ENCODE data around the gene LZTFL1.

The LZTFL1 gene

GRCh38 chr3:45841757-45842491, at the start of gene LZTFL1:
Gene LZTFL1 (minus strand): TSS chr3:45842119. CDS start chr3:45841991, 128 bp downstream.
- in situ Hi-C loops (cut with HindIII; ENCODE audit: low sequenced_read_pairs), result no loop called here

GRCh38 chr3:45890405-45890804, 48.5 kb upstream of the LZTFL1 start:
- in situ Hi-C loops (cut with HindIII; ENCODE audit: low sequenced_read_pairs), result no loop called here

- in situ Hi-C loops (cut with HindIII; ENCODE audit: low sequenced_read_pairs), result no loop called here
These were observed 47.4 kb upstream of the LZTFL1 start for GRCh38 chr3:45889337-45889736.

- in situ Hi-C loops (cut with HindIII; ENCODE audit: low sequenced_read_pairs), result no loop called here
These were observed 46.0 kb upstream of the LZTFL1 start for GRCh38 chr3:45887759-45888511.

GRCh38 chr3:45887285-45887684, 45.4 kb upstream of the LZTFL1 start:
- in situ Hi-C loops (cut with HindIII; ENCODE audit: low sequenced_read_pairs), result no loop called here

GRCh38 chr3:45885979-45886705, 44.2 kb upstream of the LZTFL1 start, which contains the start of gene CCR9:
Gene CCR9 (plus strand): TSS chr3:45886543. CDS start chr3:45894934, 8,391 bp downstream.
- in situ Hi-C loops (cut with HindIII; ENCODE audit: low sequenced_read_pairs), result no loop called here

GRCh38 chr3:45884368-45885201, 42.7 kb upstream of the LZTFL1 start:
- in situ Hi-C loops (cut with HindIII; ENCODE audit: low sequenced_read_pairs), result no loop called here

GRCh38 chr3:45881078-45882022, 39.4 kb upstream of the LZTFL1 start:
- in situ Hi-C loops (cut with HindIII; ENCODE audit: low sequenced_read_pairs), result no loop called here

GRCh38 chr3:45880725-45881077, 38.8 kb upstream of the LZTFL1 start:
- in situ Hi-C loops (cut with HindIII; ENCODE audit: low sequenced_read_pairs), result no loop called here

GRCh38 chr3:45878124-45878523, 36.2 kb upstream of the LZTFL1 start:
- in situ Hi-C loops (cut with HindIII; ENCODE audit: low sequenced_read_pairs), result no loop called here

GRCh38 chr3:45874677-45875346, 32.9 kb upstream of the LZTFL1 start:
- in situ Hi-C loops (cut with HindIII; ENCODE audit: low sequenced_read_pairs), result no loop called here

- in situ Hi-C loops (cut with HindIII; ENCODE audit: low sequenced_read_pairs), result no loop called here
These were observed 31.7 kb upstream of the LZTFL1 start for GRCh38 chr3:45873638-45874037.

- in situ Hi-C loops (cut with HindIII; ENCODE audit: low sequenced_read_pairs), result no loop called here
These were observed 31.1 kb upstream of the LZTFL1 start for GRCh38 chr3:45873036-45873435.

- in situ Hi-C loops (cut with HindIII; ENCODE audit: low sequenced_read_pairs), result no loop called here
These were observed 30.6 kb upstream of the LZTFL1 start for GRCh38 chr3:45872569-45872968.

GRCh38 chr3:45871780-45872179, 29.9 kb upstream of the LZTFL1 start:
- in situ Hi-C loops (cut with HindIII; ENCODE audit: low sequenced_read_pairs), result no loop called here

GRCh38 chr3:45870099-45870498, 28.2 kb upstream of the LZTFL1 start:
- in situ Hi-C loops (cut with HindIII; ENCODE audit: low sequenced_read_pairs), result no loop called here

- in situ Hi-C loops (cut with HindIII; ENCODE audit: low sequenced_read_pairs), result no loop called here
These were observed 27.7 kb upstream of the LZTFL1 start for GRCh38 chr3:45869638-45870037.

GRCh38 chr3:45868650-45869049, 26.7 kb upstream of the LZTFL1 start:
- in situ Hi-C loops (cut with HindIII; ENCODE audit: low sequenced_read_pairs), result no loop called here

GRCh38 chr3:45868213-45868612, 26.3 kb upstream of the LZTFL1 start:
- in situ Hi-C loops (cut with HindIII; ENCODE audit: low sequenced_read_pairs), result no loop called here

All from DLD1 (cell line).